Liver (tissue), 9 donors: ENCODE data around the gene HMG20B. TPM values are rescaled to one million over a fixed set of nuclear protein-coding genes. Genes with fewer than 3 reads are reported as not detected.

Experiments
- DNase-seq: peaks from one replicate; pipeline ENCODE4 v3.0.0-alpha.2; 2017; ENCODE audit warnings: low spot score
- H3K27ac ChIP-seq, 2 donors: one replicate each; pipeline ENCODE4 v1.7.0; 2013; ENCODE audit warnings: inconsistent platforms in 2 of 2, low read length in 2 of 2, control low read depth in 1 of 2, low read depth in 1 of 2, mild to moderate bottlenecking in 1 of 2
- H3K27me3 ChIP-seq, 4 donors: one replicate each; pipeline versions ENCODE4 v1.6.1 to v1.7.0; 2013; ENCODE audit warnings: low read length in 3 of 4, inconsistent platforms in 1 of 4, mild to moderate bottlenecking in 1 of 4, moderate library complexity in 1 of 4; ENCODE audit not compliant: control insufficient read depth in 4 of 4, insufficient read depth in 4 of 4
- H3K36me3 ChIP-seq, 4 donors: one replicate each; pipeline versions ENCODE4 v1.6.1 to v1.7.0; 2013; ENCODE audit warnings: low read length in 3 of 4, mild to moderate bottlenecking in 3 of 4, low read depth in 1 of 4, moderate library complexity in 1 of 4; ENCODE audit not compliant: control insufficient read depth in 4 of 4, insufficient read depth in 3 of 4
- H3K4me1 ChIP-seq, 4 donors: one replicate each; pipeline versions ENCODE4 v1.6.1 to v1.7.0; 2013; ENCODE audit warnings: low read length in 3 of 4, mild to moderate bottlenecking in 3 of 4, moderate library complexity in 1 of 4; ENCODE audit not compliant: control insufficient read depth in 4 of 4, insufficient read depth in 4 of 4
- H3K4me3 ChIP-seq, 3 donors: one replicate each; pipeline versions ENCODE4 v1.6.1 to v1.7.0; 2013; ENCODE audit warnings: low read length in 3 of 3, control low read depth in 1 of 3, low read depth in 1 of 3, mild to moderate bottlenecking in 1 of 3
- H3K9ac ChIP-seq, 2 donors: one replicate each; pipeline ENCODE4 v1.7.0; 2013; ENCODE audit warnings: low read length in 2 of 2, mild to moderate bottlenecking in 2 of 2, moderate library complexity in 2 of 2, control low read depth in 1 of 2, low read depth in 1 of 2
- H3K9me3 ChIP-seq, 4 donors: one replicate each; pipeline versions ENCODE4 v1.6.1 to v1.7.0; 2013; ENCODE audit warnings: low read length in 3 of 4; ENCODE audit not compliant: control insufficient read depth in 4 of 4
- CTCF ChIP-seq: fragments of 150-350 bp; IDR thresholded peaks from 2 replicates; pipeline ENCODE4 v1.5.1; 2017; ENCODE audit warnings: improper control_type of control experiment, low read depth, low read length; ENCODE audit not compliant: missing input control
- EGR1 ChIP-seq, 2 donors: IDR thresholded peaks; 2 replicates each; pipeline ENCODE4 v1.6.1; 2016 to 2018; ENCODE audit warnings: antibody characterized with exemption in 2 of 2, low read depth in 2 of 2
- FOXA1 ChIP-seq: IDR thresholded peaks from 2 replicates; pipeline ENCODE4 v1.6.1; 2016; ENCODE audit warnings: antibody characterized with exemption
- FOXA2 ChIP-seq: IDR thresholded peaks from 2 replicates; pipeline ENCODE4 v1.6.1; 2016; ENCODE audit warnings: antibody characterized with exemption
- GABPA ChIP-seq, 2 donors: IDR thresholded peaks in 1 of 2; conservative IDR thresholded peaks in 1 of 2; 2 replicates each; pipeline ENCODE4 v1.6.1; 2016; ENCODE audit warnings: antibody characterized with exemption in 2 of 2, mild to moderate bottlenecking in 1 of 2, moderate library complexity in 1 of 2
- HNF4A ChIP-seq, 2 donors: conservative IDR thresholded peaks; 2 replicates each; pipeline ENCODE4 v1.6.1; 2016; ENCODE audit warnings: antibody characterized with exemption in 2 of 2, mild to moderate bottlenecking in 2 of 2
- HNF4G ChIP-seq: IDR thresholded peaks from 2 replicates; pipeline ENCODE4 v1.6.1; 2016; ENCODE audit warnings: antibody characterized with exemption
- JUND ChIP-seq, 2 donors: IDR thresholded peaks; 2 replicates each; pipeline ENCODE4 v1.6.1; 2016; ENCODE audit warnings: antibody characterized with exemption in 2 of 2
- NR2F2 ChIP-seq: IDR thresholded peaks from 2 replicates; pipeline ENCODE4 v1.6.1; 2016; ENCODE audit warnings: antibody characterized with exemption
- RAD21 ChIP-seq, 2 donors: IDR thresholded peaks; 2 replicates each; pipeline ENCODE4 v1.6.1; 2016; ENCODE audit warnings: antibody characterized with exemption in 2 of 2, mild to moderate bottlenecking in 2 of 2
- YY1 ChIP-seq: IDR thresholded peaks from 2 replicates; pipeline ENCODE4 v1.6.1; 2016; ENCODE audit warnings: antibody characterized with exemption, mild to moderate bottlenecking
- WGBS: extraction: QIAGEN DNeasy Blood & Tissue Kit; methylation state at CpG from one replicate; pipeline ENCODE4 v1.1.7; 2013; 5-methylcytosine and 5-hydroxymethylcytosine counted together
- polyA plus RNA-seq, 2 donors: library from polyadenylated mRNA; stranded (reverse) in 1 of 2; unstranded in 1 of 2; fragments of 200-250 nt in 1 of 2; fragments of >200 nt in 1 of 2; fragmentation: Nextera tagmentation in 1 of 2; extraction: Ambion mirVana in 1 of 2; gene quantifications; one replicate each; pipeline versions ENCODE4 v1.2.1 to v1.2.3, GENCODE V29; 2013 to 2015
- total RNA-seq, 2 donors: library from RNA; depleted of rRNA; stranded (reverse); fragments of >200 nt; gene quantifications; one replicate each; pipeline ENCODE4 v1.2.3, GENCODE V29; 2014
- TF ChIP-seq, protein P1 (sequence below): IDR thresholded peaks from 2 replicates; pipeline ENCODE4 v1.6.1; 2016; ENCODE audit warnings: antibody characterized with exemption
- donor health status: healthy.
- donor health status: healthy.
- donor health status: healthy.
- donor health status: healthy.
- donor health status: healthy.

HMG20B gene
- total and polyA plus RNA-seq, 4 donors: 28.6 to 35.1 (median 30.5) TPM

DNA sequence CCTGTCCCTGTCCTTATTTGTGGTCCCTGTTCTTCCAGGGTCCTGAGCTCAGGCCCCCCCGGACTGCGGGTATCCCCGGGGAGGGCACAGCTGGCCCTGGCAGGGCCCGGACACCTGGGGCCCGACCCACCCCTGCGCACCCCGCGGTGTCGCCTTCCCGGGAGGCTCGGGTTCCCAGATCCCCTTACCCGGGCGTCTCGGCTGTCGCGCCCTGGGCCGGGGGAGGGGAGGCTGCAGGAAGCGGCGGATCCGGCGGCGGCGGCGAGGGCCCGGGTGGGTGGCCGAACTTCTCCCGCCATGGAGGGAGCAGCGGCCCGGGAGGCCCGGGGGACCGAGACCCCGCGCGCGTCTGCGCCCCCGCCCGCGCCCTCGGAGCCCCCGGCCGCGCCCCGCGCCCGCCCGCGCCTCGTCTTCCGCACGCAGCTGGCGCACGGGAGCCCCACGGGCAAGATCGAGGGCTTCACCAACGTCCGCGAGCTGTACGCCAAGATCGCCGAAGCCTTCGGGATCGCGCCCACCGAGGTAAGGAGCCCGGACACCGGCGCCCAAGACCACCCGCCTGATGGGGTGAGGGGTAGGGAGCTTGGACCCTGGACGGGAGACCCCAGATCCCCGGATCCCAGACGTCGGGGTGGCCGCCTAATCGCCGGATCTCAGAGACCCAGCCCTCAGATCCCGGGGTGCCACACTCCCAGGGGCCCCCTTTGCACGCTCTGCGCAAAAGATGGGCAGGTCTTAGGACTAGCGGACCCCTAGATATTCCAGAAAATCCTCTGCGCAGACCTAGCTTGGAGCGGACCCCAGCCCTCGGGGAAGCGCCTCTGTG, 12.8 kb downstream of the HMG20B start, which contains the start of gene GIPC3:
Gene GIPC3 (plus strand): TSS at position 178 of the 826 bp plus-strand sequence. CDS start 120 bp downstream, at position 298.
- Histone ChIP-seq H3K36me3 (no peaks in the 10 kb centered on the region), H3K4me1 (no peaks in the 10 kb centered on the region), H3K9me3 (no peaks in the 10 kb centered on the region), H3K27ac (no peak within 1 kb of the TSS), H3K27me3 (no peaks in the 10 kb centered on the region), H3K9ac (no peak within 1 kb of the TSS), H3K4me3 (peak within 1 kb of the TSS in 1 of 3 donors; percentile 43)
- WGBS: 7% methylated on average over 84 of the region's 84 CpGs
- no peak for TF ChIP-seq YY1
- no peak for TF ChIP-seq FOXA1
- TF ChIP-seq HNF4A (conservative IDR thresholded peaks at IDR 0.05): no peak
- no peak for TF ChIP-seq HNF4G
- TF ChIP-seq JUND (IDR thresholded peaks at IDR 0.05): no peak
- no peak for TF ChIP-seq RAD21 (IDR thresholded peaks at IDR 0.05)
- no peak for TF ChIP-seq FOXA2
- no peak for TF ChIP-seq CTCF
- TF ChIP-seq EGR1 (IDR thresholded peaks at IDR 0.05; ENCODE audit: low read depth in 2 of 2): no peak
- no peak for TF ChIP-seq NR2F2
- no peak for DNase-seq

GRCh38 chr19:3586127-3586626, 13.4 kb downstream of the HMG20B start:
- H3K9ac ChIP-seq: no peak overlapping the region
- no peaks in the 10 kb centered on the region for H3K36me3 ChIP-seq
- no peak for TF ChIP-seq GABPA (IDR thresholded peaks at IDR 0.05 in 1 of 2, conservative IDR thresholded peaks at IDR 0.05 in 1 of 2)
- peak; percentile 24 for TF ChIP-seq CTCF
- peak; percentile 43 to 51 for TF ChIP-seq RAD21 (IDR thresholded peaks at IDR 0.05)
- TF ChIP-seq, protein P1, sequence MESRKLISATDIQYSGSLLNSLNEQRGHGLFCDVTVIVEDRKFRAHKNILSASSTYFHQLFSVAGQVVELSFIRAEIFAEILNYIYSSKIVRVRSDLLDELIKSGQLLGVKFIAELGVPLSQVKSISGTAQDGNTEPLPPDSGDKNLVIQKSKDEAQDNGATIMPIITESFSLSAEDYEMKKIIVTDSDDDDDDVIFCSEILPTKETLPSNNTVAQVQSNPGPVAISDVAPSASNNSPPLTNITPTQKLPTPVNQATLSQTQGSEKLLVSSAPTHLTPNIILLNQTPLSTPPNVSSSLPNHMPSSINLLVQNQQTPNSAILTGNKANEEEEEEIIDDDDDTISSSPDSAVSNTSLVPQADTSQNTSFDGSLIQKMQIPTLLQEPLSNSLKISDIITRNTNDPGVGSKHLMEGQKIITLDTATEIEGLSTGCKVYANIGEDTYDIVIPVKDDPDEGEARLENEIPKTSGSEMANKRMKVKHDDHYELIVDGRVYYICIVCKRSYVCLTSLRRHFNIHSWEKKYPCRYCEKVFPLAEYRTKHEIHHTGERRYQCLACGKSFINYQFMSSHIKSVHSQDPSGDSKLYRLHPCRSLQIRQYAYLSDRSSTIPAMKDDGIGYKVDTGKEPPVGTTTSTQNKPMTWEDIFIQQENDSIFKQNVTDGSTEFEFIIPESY: no peak
- no peaks in the 10 kb centered on the region for H3K4me1 ChIP-seq
- WGBS: 24% methylated on average over 16 of the region's 16 CpGs
- H3K9me3 ChIP-seq: no peaks in the 10 kb centered on the region
- H3K27ac ChIP-seq: no peak overlapping the region
- H3K27me3 ChIP-seq: no peaks in the 10 kb centered on the region
- peak overlapping the region in 1 of 3 donors; percentile 43 for H3K4me3 ChIP-seq
- no peak for DNase-seq
